Chondrocyte (in vitro differentiated cells): Measurements from ENCODE around the gene TREML2. TPM values are rescaled to one million over a fixed set of nuclear protein-coding genes. Genes with fewer than 3 reads are reported as not detected.

ENCODE experiments used
- DNase-seq: peaks from one replicate; pipeline ENCODE4 v3.0.0; 2021; ENCODE audit warnings: mixed read lengths, low spot score
- H3K27ac Mint-ChIP-seq: one replicate; pipeline ENCODE4 v1.8.0; 2021; ENCODE audit warnings: mild to moderate bottlenecking, moderate library complexity, mixed read lengths; ENCODE audit not compliant: unreplicated experiment
- H3K27me3 Mint-ChIP-seq: 2 replicates; pipeline ENCODE4 v1.8.0; 2021; ENCODE audit warnings: low read depth, mixed read lengths
- H3K36me3 Mint-ChIP-seq: 2 replicates; pipeline ENCODE4 v1.8.0; 2021; ENCODE audit warnings: low read depth, mixed read lengths
- H3K4me1 Mint-ChIP-seq: 2 replicates; pipeline ENCODE4 v1.8.0; 2021; ENCODE audit warnings: low read depth, mild to moderate bottlenecking, mixed read lengths
- H3K4me3 Mint-ChIP-seq: one replicate; pipeline ENCODE4 v1.8.0; 2021; ENCODE audit warnings: mild to moderate bottlenecking, moderate library complexity, mixed read lengths; ENCODE audit not compliant: unreplicated experiment
- H3K9me3 Mint-ChIP-seq: 2 replicates; pipeline ENCODE4 v1.8.0; 2021; ENCODE audit warnings: low read depth, mixed read lengths
- CTCF ChIP-seq: fragments of 200-600 bp; sonication (generic); IDR thresholded peaks from 2 replicates; pipeline ENCODE4 v1.5.0; 2021; ENCODE audit warnings: antibody characterized with exemption, mild to moderate bottlenecking, moderate library complexity
- total RNA-seq: library from RNA; stranded (reverse); gene quantifications from 3 replicates; pipeline ENCODE4 v1.2.1, GENCODE V29; 2021

TREML2 gene
- total RNA-seq, 1 donor from 2014 or later = not detected

- Mint-ChIP-seq H3K36me3 (peaks cover 6% of the 10 kb centered on the region), H3K4me1 (no peaks in the 10 kb centered on the region), H3K27me3 (peaks cover 41% of the 10 kb centered on the region), H3K9me3 (peaks cover 16% of the 10 kb centered on the region), H3K4me3 (no peak overlapping the region), H3K27ac (no peak overlapping the region)
- DNase-seq = no peak
- no peak for TF ChIP-seq CTCF
Observed at GRCh38 chr6:41222045-41222444, 21.1 kb upstream of the TREML2 start.

- DNase-seq = no peak
- Mint-ChIP-seq H3K4me3 (no peak overlapping the region), H3K36me3 (peaks cover 11% of the 10 kb centered on the region), H3K4me1 (no peaks in the 10 kb centered on the region), H3K27ac (no peak overlapping the region), H3K27me3 (peaks cover 43% of the 10 kb centered on the region), H3K9me3 (peaks cover 32% of the 10 kb centered on the region)
- TF ChIP-seq CTCF = no peak
Observed at GRCh38 chr6:41216616-41217015, 15.7 kb upstream of the TREML2 start.

- Mint-ChIP-seq H3K36me3 (peaks cover 9% of the 10 kb centered on the region), H3K4me3 (no peak overlapping the region), H3K27ac (no peak overlapping the region), H3K27me3 (peaks cover 46% of the 10 kb centered on the region), H3K9me3 (peaks cover 28% of the 10 kb centered on the region), H3K4me1 (no peaks in the 10 kb centered on the region)
- no peak for TF ChIP-seq CTCF
- no peak for DNase-seq
Observed at GRCh38 chr6:41215777-41216176, 14.8 kb upstream of the TREML2 start.

- no peak for TF ChIP-seq CTCF
- H3K27me3 Mint-ChIP-seq = peaks cover 56% of the 10 kb centered on the region
Observed at GRCh38 chr6:41214559-41215238, 13.8 kb upstream of the TREML2 start.

GRCh38 chr6:41209547-41210320 is 8.8 kb upstream of the TREML2 start:
- no peak for DNase-seq
- Mint-ChIP-seq H3K4me3 (no peak overlapping the region), H3K4me1 (no peaks in the 10 kb centered on the region), H3K27me3 (peaks cover 58% of the 10 kb centered on the region), H3K9me3 (peaks cover 19% of the 10 kb centered on the region), H3K36me3 (peaks cover 5% of the 10 kb centered on the region), H3K27ac (no peak overlapping the region)
- TF ChIP-seq CTCF = no peak

More at GRCh38 chr6:41214559-41215238, 13.8 kb upstream of the TREML2 start:
- H3K27ac Mint-ChIP-seq = no peak overlapping the region
- no peak for DNase-seq
- H3K4me3 Mint-ChIP-seq = no peak overlapping the region
- H3K4me1 Mint-ChIP-seq = no peaks in the 10 kb centered on the region
- H3K36me3 Mint-ChIP-seq = peaks cover 9% of the 10 kb centered on the region
- H3K9me3 Mint-ChIP-seq = peaks cover 21% of the 10 kb centered on the region
